Right lobe of liver (tissue), 6 donors: ENCODE measurements around the gene LMO4. TPM values are rescaled to one million over a fixed set of nuclear protein-coding genes. Genes with fewer than 3 reads are reported as not detected.

ENCODE experiments used
- ATAC-seq, 4 donors: fragments of 200-7000 bp; cut with Tn5 transposase; one replicate each; pipeline ENCODE4 v1.9.1; 2020; ENCODE audit warnings: mild to moderate bottlenecking in 4 of 4, moderate library complexity in 4 of 4
- DNase-seq, 3 donors: peaks; one replicate each; pipeline ENCODE4 v3.0.0-alpha.2; 2020
- H3K27ac ChIP-seq, 3 donors: fragments of 200-600 bp; one replicate each; pipeline ENCODE4 v1.8.0; 2022
- H3K27me3 ChIP-seq, 2 donors: fragments of 200-600 bp; one replicate each; pipeline ENCODE4 v1.8.0; 2022
- H3K36me3 ChIP-seq, 4 donors: fragments of 200-600 bp; sonication (generic) in 1 of 4; one replicate each; pipeline versions ENCODE4 v1.5.1 to v1.8.0; 2017 to 2022; ENCODE audit warnings: control low read depth in 1 of 4
- H3K4me1 ChIP-seq, 4 donors: fragments of 200-600 bp; sonication (generic) in 1 of 4; one replicate each; pipeline versions ENCODE4 v1.5.1 to v1.8.0; 2017 to 2022; ENCODE audit warnings: control low read depth in 1 of 4
- H3K4me3 ChIP-seq, 3 donors: fragments of 200-600 bp; one replicate each; pipeline ENCODE4 v1.8.0; 2022
- H3K9me3 ChIP-seq, 4 donors: fragments of 200-600 bp; sonication (generic) in 1 of 4; one replicate each; pipeline versions ENCODE4 v1.5.1 to v1.8.0; 2017 to 2022; ENCODE audit warnings: control low read depth in 1 of 4
- POLR2A ChIP-seq: fragments of 450-650 bp; IDR thresholded peaks from one replicate; pipeline ENCODE4 v1.6.1; 2017; ENCODE audit warnings: antibody characterized with exemption, mild to moderate bottlenecking
- WGBS: methylation state at CpG from one replicate; pipeline ENCODE4 v1.1.6; 2018; ENCODE audit warnings: low coverage, low lambda C conversion rate; ENCODE audit not compliant: insufficient coverage; ENCODE audit errors: missing lambda C conversion rate; 5-methylcytosine and 5-hydroxymethylcytosine counted together
- intact Hi-C, 2 donors: fragments of 100-400 bp; cut with DNase I; formaldehyde crosslinking; loops; one replicate each; pipeline versions ENCODE4 v1.11.2 to v1.14.1; 2022
- total RNA-seq, 6 experiments: library from RNA; depleted of rRNA in 2 of 6; stranded (reverse); fragments of >200 nt in 2 of 6; fragmentation: NEBNext Ultra II Directional in 3 of 6; extraction: Animal tissue kit (Norgen Biotek cat#: 25700) in 3 of 6; gene quantifications; one replicate each; pipeline versions ENCODE4 v1.1.0 to v1.2.4, GENCODE V29; 2016 to 2023
- TF ChIP-seq, protein P1 (sequence below), 4 donors: fragments of 200-600 bp in 3 of 4; fragments of 450-650 bp in 1 of 4; IDR thresholded peaks; one replicate each; pipeline versions ENCODE4 v1.5.1 to v1.8.0; 2016 to 2022; ENCODE audit warnings: antibody characterized with exemption in 4 of 4, mild to moderate bottlenecking in 2 of 4
- donor health status: DM: no; HTN: yes; CAD: no.
- donor health status: DM: no; HTN: no; CAD: no.
- donor health status: DM: no; HTN: no; CAD: no.
- donor health status: DM: no; HTN: yes; CAD: no.
- donor health status: DM: no; HTN: yes; CAD: no.

Gene LMO4
- total RNA-seq, 6 experiments from 2014 or later, result 12.9 to 18.1 (median 15.4) TPM

GRCh38 chr1:87362063-87362833 lies 33.6 kb downstream of the LMO4 start:
- peaks cover 0 to 16% (median 7%) of the 10 kb centered on the region in 4 donors for H3K4me1 ChIP-seq
- 45% methylated on average over 5 of the region's 5 CpGs for WGBS

DNA sequence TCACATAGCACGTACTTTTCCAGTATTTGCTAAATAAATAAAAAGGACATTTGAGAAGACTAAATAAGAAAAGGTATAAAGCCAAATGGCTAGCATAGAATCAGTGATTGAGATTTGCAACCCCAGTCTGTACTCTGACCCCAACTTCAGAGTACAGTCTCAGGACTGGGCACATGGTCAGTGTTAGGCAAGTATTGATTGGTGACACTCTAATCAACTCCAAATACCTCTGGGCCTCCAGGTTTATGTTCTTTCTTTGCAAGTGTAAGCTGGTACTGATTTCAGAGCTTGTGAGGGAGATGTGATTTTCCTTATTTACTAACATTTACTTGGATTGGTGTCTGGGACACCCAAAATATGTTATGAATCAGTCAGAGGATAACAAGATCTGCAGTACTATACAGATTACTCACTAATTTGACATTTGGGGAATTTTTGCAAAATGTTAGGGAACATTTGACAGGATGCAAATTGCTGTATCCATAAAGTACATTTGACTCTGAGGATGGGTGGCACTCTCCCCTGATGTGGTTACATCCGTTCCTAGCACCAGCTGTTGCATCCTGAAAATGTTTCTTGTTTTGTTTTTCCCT lies 34.2 kb downstream of the LMO4 start:
- no peaks in the 10 kb centered on the region for H3K27me3 ChIP-seq
- H3K36me3 ChIP-seq, result no peaks in the 10 kb centered on the region
- H3K9me3 ChIP-seq, result peaks cover 0 to 2% (median 0%) of the 10 kb centered on the region in 4 donors
- peaks cover 0 to 16% (median 7%) of the 10 kb centered on the region in 4 donors for H3K4me1 ChIP-seq
- H3K27ac ChIP-seq, result peak overlapping the region in 2 of 3 donors; percentile 26 to 28
- ATAC-seq (peak; percentile 97 to 99 (median 98)), DNase-seq (peak in 1 of 3 donors; percentile 63)
- no peak for TF ChIP-seq POLR2A
- TF ChIP-seq, protein P1, sequence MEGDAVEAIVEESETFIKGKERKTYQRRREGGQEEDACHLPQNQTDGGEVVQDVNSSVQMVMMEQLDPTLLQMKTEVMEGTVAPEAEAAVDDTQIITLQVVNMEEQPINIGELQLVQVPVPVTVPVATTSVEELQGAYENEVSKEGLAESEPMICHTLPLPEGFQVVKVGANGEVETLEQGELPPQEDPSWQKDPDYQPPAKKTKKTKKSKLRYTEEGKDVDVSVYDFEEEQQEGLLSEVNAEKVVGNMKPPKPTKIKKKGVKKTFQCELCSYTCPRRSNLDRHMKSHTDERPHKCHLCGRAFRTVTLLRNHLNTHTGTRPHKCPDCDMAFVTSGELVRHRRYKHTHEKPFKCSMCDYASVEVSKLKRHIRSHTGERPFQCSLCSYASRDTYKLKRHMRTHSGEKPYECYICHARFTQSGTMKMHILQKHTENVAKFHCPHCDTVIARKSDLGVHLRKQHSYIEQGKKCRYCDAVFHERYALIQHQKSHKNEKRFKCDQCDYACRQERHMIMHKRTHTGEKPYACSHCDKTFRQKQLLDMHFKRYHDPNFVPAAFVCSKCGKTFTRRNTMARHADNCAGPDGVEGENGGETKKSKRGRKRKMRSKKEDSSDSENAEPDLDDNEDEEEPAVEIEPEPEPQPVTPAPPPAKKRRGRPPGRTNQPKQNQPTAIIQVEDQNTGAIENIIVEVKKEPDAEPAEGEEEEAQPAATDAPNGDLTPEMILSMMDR (IDR thresholded peaks at IDR 0.05), result no peak
- WGBS, result 47% methylated on average over 2 of the region's 2 CpGs
- no peak overlapping the region for H3K4me3 ChIP-seq
- intact Hi-C loops, result no loop called here

More at GRCh38 chr1:87362063-87362833, 33.6 kb downstream of the LMO4 start:
- TF ChIP-seq, protein P1 (IDR thresholded peaks at IDR 0.05), result no peak
- no peak for TF ChIP-seq POLR2A
- intact Hi-C loops, result no loop called here
- Histone ChIP-seq H3K27ac (peak overlapping the region in 2 of 3 donors; percentile 26 to 28), H3K27me3 (no peaks in the 10 kb centered on the region), H3K4me3 (no peak overlapping the region), H3K36me3 (no peaks in the 10 kb centered on the region), H3K9me3 (peaks cover 0 to 2% (median 0%) of the 10 kb centered on the region in 4 donors)
- DNase-seq, result peak in 1 of 3 donors; percentile 43
- peak; percentile 50 to 79 (median 62) for ATAC-seq

DNA sequence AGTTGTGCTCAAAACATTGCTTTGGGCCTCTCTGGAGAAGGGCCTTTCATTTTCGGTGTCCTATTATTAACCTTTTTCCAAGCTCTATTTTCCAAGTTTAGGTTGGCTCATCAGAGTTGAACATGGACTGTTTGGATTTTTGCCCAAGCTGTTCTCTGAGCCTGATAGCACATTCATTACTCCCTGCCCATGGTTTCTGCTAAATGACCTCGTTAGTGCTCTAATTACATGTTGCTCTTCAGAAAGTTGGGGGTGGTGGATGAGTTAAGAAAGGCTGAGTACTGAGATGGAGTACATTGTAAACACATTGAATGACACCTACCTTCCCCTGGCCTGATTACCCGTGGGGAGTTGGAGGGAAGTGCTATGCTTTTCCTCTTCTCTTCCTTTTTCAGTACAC lies 38.9 kb downstream of the LMO4 start:
- intact Hi-C loops, result no loop called here
- WGBS, result 73% methylated on average over 3 of the region's 3 CpGs

GRCh38 chr1:87368907-87369306 lies 40.2 kb downstream of the LMO4 start:
- H3K27me3 ChIP-seq, result no peaks in the 10 kb centered on the region
- TF ChIP-seq, protein P1 (IDR thresholded peaks at IDR 0.05), result no peak
- H3K27ac ChIP-seq, result no peak overlapping the region
- no peaks in the 10 kb centered on the region for H3K9me3 ChIP-seq
- no peak for DNase-seq
- H3K4me1 ChIP-seq, result no peaks in the 10 kb centered on the region
- 85% methylated on average over 2 of the region's 2 CpGs for WGBS
- H3K36me3 ChIP-seq, result no peaks in the 10 kb centered on the region
- no peak overlapping the region for H3K4me3 ChIP-seq
- intact Hi-C loops, result no loop called here
- ATAC-seq, result no peak

More for the DNA sequence above, 38.9 kb downstream of the LMO4 start:
- Histone ChIP-seq H3K4me3 (no peak overlapping the region), H3K4me1 (peaks cover 0 to 12% (median 6%) of the 10 kb centered on the region in 4 donors), H3K27ac (no peak overlapping the region), H3K27me3 (no peaks in the 10 kb centered on the region), H3K9me3 (no peaks in the 10 kb centered on the region), H3K36me3 (no peaks in the 10 kb centered on the region)
- TF ChIP-seq, protein P1 (IDR thresholded peaks at IDR 0.05), result no peak
- no peak for TF ChIP-seq POLR2A
- DNase-seq (no peak), ATAC-seq (no peak)
